ENCODE results near the gene UBE2H. TPM values are rescaled to one million over a fixed set of nuclear protein-coding genes. Genes with fewer than 3 reads are reported as not detected.

Gene UBE2H
- total RNA-seq, 6 donors from 2014 or later, result 60.5 to 138 (median 65.4) TPM

GRCh38 chr7:129958643-129959470, 6.1 kb upstream of the UBE2H start:
- peak overlapping the region; percentile 45 to 85 (median 71) for H3K27ac ChIP-seq
- H3K4me3 ChIP-seq, result no peak overlapping the region
- TF ChIP-seq POLR2AphosphoS5 (IDR thresholded peaks at IDR 0.05), result peak; percentile 87 to 97
- peak in 2 of 4 donors; percentile 91 to 97 for TF ChIP-seq EP300 (IDR thresholded peaks at IDR 0.05)
- TF ChIP-seq POLR2A (IDR thresholded peaks at IDR 0.05), result no peak
- WGBS, 2 donors, result 42 to 53% methylated on average over 6 to 9 of the region's 9 CpGs
- no peaks in the 10 kb centered on the region for H3K9me3 ChIP-seq
- no peaks in the 10 kb centered on the region for H3K27me3 ChIP-seq
- no peaks in the 10 kb centered on the region for H3K36me3 ChIP-seq
- H3K4me1 ChIP-seq, result peaks cover 12 to 15% (median 12%) of the 10 kb centered on the region in 4 donors
- ATAC-seq (ENCODE audit: low FRiP score in 2 of 2), result peak; percentile 75 to 80
- DNase-seq, result peak in 1 of 2 donors; percentile 80

- 92 to 95% methylated on average over 8 of the region's 8 CpGs for WGBS, 2 donors
- Histone ChIP-seq H3K27ac (no peak overlapping the region), H3K36me3 (no peaks in the 10 kb centered on the region), H3K9me3 (no peaks in the 10 kb centered on the region), H3K27me3 (no peaks in the 10 kb centered on the region), H3K4me3 (no peak overlapping the region), H3K4me1 (peaks cover 12 to 16% (median 14%) of the 10 kb centered on the region in 4 donors)
- ATAC-seq (ENCODE audit: low FRiP score in 2 of 2), result no peak
- DNase-seq, result no peak
- TF ChIP-seq CTCF (IDR thresholded peaks at IDR 0.05) (no peak), EP300 (IDR thresholded peaks at IDR 0.05) (no peak), POLR2AphosphoS5 (IDR thresholded peaks at IDR 0.05) (no peak), POLR2A (IDR thresholded peaks at IDR 0.05) (no peak)
These were observed 3.3 kb upstream of the UBE2H start for GRCh38 chr7:129955993-129956543.

GRCh38 chr7:129952086-129952652, 591 bp downstream of the UBE2H start:
- peak overlapping the region; percentile 62 to 87 (median 81) for H3K4me3 ChIP-seq
- no peak for TF ChIP-seq CTCF (IDR thresholded peaks at IDR 0.05)
- TF ChIP-seq EP300 (IDR thresholded peaks at IDR 0.05), result no peak
- peak in 1 of 2 donors; percentile 6 for TF ChIP-seq POLR2AphosphoS5 (IDR thresholded peaks at IDR 0.05)
- TF ChIP-seq POLR2A (IDR thresholded peaks at IDR 0.05), result no peak
- no peaks in the 10 kb centered on the region for H3K27me3 ChIP-seq
- peak overlapping the region; percentile 96 to 98 (median 97) for H3K27ac ChIP-seq
- H3K9me3 ChIP-seq, result no peaks in the 10 kb centered on the region
- H3K36me3 ChIP-seq, result no peaks in the 10 kb centered on the region
- H3K4me1 ChIP-seq, result peaks cover 31 to 41% (median 35%) of the 10 kb centered on the region in 4 donors
- 0% methylated on average over 19 to 25 of the region's 43 CpGs for WGBS, 2 donors
- DNase-seq (peak in 1 of 2 donors; percentile 69), ATAC-seq (ENCODE audit: low FRiP score in 2 of 2) (peak; percentile 39 to 62)

- no peaks in the 10 kb centered on the region for H3K27me3 ChIP-seq
- DNase-seq (peak in 1 of 2 donors; percentile 30), ATAC-seq (ENCODE audit: low FRiP score in 2 of 2) (no peak)
- H3K4me1 ChIP-seq, result peaks cover 38 to 48% (median 39%) of the 10 kb centered on the region in 4 donors
- peak overlapping the region; percentile 96 to 98 (median 97) for H3K27ac ChIP-seq
- H3K36me3 ChIP-seq, result no peaks in the 10 kb centered on the region
- TF ChIP-seq EP300 (IDR thresholded peaks at IDR 0.05) (no peak), CTCF (IDR thresholded peaks at IDR 0.05) (no peak), POLR2A (IDR thresholded peaks at IDR 0.05) (no peak), POLR2AphosphoS5 (IDR thresholded peaks at IDR 0.05) (no peak)
- 0 to 3% methylated on average over 8 of the region's 8 CpGs for WGBS, 2 donors
- no peaks in the 10 kb centered on the region for H3K9me3 ChIP-seq
- H3K4me3 ChIP-seq, result peak overlapping the region; percentile 62 to 87 (median 81)
These were observed 1.3 kb downstream of the UBE2H start for GRCh38 chr7:129951226-129952085.

Data from upper lobe of left lung (tissue), 6 donors.